Aorta (tissue), 5 donors: ENCODE data around the gene GARNL3. TPM values are rescaled to one million over a fixed set of nuclear protein-coding genes. Genes with fewer than 3 reads are reported as not detected.
A peak's percentile ranks its signal among the peaks of the same experiment; 100 is the strongest.

Source experiments
- ATAC-seq: fragments of 200-7000 bp; cut with Tn5 transposase; one replicate; pipeline ENCODE4 v1.9.1; 2022; ENCODE audit warnings: moderate library complexity; ENCODE audit not compliant: low FRiP score
- DNase-seq, 2 donors: peaks; one replicate each; pipeline ENCODE4 v3.0.0-alpha.2; 2020
- H3K27ac ChIP-seq, 2 donors: one replicate each; pipeline ENCODE4 v1.5.1; 2013; ENCODE audit warnings: low read length in 2 of 2, mild to moderate bottlenecking in 2 of 2, moderate library complexity in 2 of 2, control low read depth in 1 of 2, inconsistent platforms in 1 of 2, low read depth in 1 of 2
- H3K27me3 ChIP-seq, 2 donors: one replicate each; pipeline ENCODE4 v1.6.1; 2013; ENCODE audit warnings: control low read depth in 1 of 2, low read length in 1 of 2, mild to moderate bottlenecking in 1 of 2, moderate library complexity in 1 of 2; ENCODE audit not compliant: insufficient read depth in 2 of 2, control insufficient read depth in 1 of 2
- H3K36me3 ChIP-seq, 2 donors: one replicate each; pipeline ENCODE4 v1.6.1; 2013; ENCODE audit warnings: control low read depth in 1 of 2, low read length in 1 of 2, mild to moderate bottlenecking in 1 of 2; ENCODE audit not compliant: insufficient read depth in 2 of 2, control insufficient read depth in 1 of 2
- H3K4me1 ChIP-seq, 2 donors: one replicate each; pipeline ENCODE4 v1.6.1; 2013; ENCODE audit warnings: low read length in 2 of 2, control low read depth in 1 of 2, mild to moderate bottlenecking in 1 of 2, moderate library complexity in 1 of 2; ENCODE audit not compliant: insufficient read depth in 2 of 2, control insufficient read depth in 1 of 2
- H3K4me3 ChIP-seq, 2 donors: one replicate each; pipeline ENCODE4 v1.5.1; 2013; ENCODE audit warnings: low read length in 2 of 2, control low read depth in 1 of 2, mild to moderate bottlenecking in 1 of 2
- H3K9me3 ChIP-seq: one replicate; pipeline ENCODE4 v1.6.1; 2013; ENCODE audit warnings: mild to moderate bottlenecking, low read length; ENCODE audit not compliant: control insufficient read depth
- WGBS, 2 donors: extraction: QIAGEN DNeasy Blood & Tissue Kit; methylation state at CpG; one replicate each; pipeline ENCODE4 v1.1.7; 2013; 5-methylcytosine and 5-hydroxymethylcytosine counted together
- intact Hi-C, 2 donors: fragments of 100-400 bp; cut with DNase I; formaldehyde crosslinking; loops; one replicate each; pipeline versions ENCODE4 v1.14.2 to v1.15.0; 2022
- polyA plus RNA-seq, 2 donors: library from polyadenylated mRNA; stranded (reverse); fragments of 200-250 nt; gene quantifications; one replicate each; pipeline ENCODE4 v1.2.3, GENCODE V29; 2013
- total RNA-seq, 2 donors: library from RNA; stranded (reverse); fragmentation: NEBNext Ultra II Directional; extraction: Animal tissue kit (Norgen Biotek cat#: 25700); gene quantifications; one replicate each; pipeline ENCODE4 v1.2.1, GENCODE V29; 2021
- donor health status: healthy with polysubstance abuse.
- donor health status: Bipolar disorder and iron deficiency.
- donor health status: DM: no; HTN: no; CAD: no.
- donor health status: DM: no; HTN: no; CAD: no.
- donor health status: DM: yes; HTN: yes; CAD: no.

Gene GARNL3
- total and polyA plus RNA-seq, 4 donors: 6.3 to 70.9 (median 42.8) TPM

- WGBS, 2 donors: 1% methylated on average over 46 to 55 of the region's 55 CpGs
- peak; percentile 67 to 86 for DNase-seq
- Histone ChIP-seq H3K4me1 (no peaks in the 10 kb centered on the region), H3K36me3 (no peaks in the 10 kb centered on the region), H3K27ac (no peak overlapping the region), H3K9me3 (no peaks in the 10 kb centered on the region), H3K4me3 (peak overlapping the region; percentile 58 to 66), H3K27me3 (no peaks in the 10 kb centered on the region)
- ATAC-seq: no peak
- intact Hi-C loops: loop anchor here (2.0 to 5.0 kb wide), 3 partner anchors 85 to 185 kb away; no protein-coding TSS in a partner anchor
Observed at GRCh38 chr9:127397646-127398274, 133.2 kb downstream of the GARNL3 start.

GRCh38 chr9:127398275-127398647, 133.7 kb downstream of the GARNL3 start:
- Histone ChIP-seq H3K9me3 (no peaks in the 10 kb centered on the region), H3K27ac (no peak overlapping the region), H3K4me3 (peak overlapping the region in 1 of 2 donors; percentile 58), H3K36me3 (no peaks in the 10 kb centered on the region), H3K4me1 (no peaks in the 10 kb centered on the region), H3K27me3 (no peaks in the 10 kb centered on the region)
- WGBS, 2 donors: 53% methylated on average over 5 of the region's 5 CpGs
- DNase-seq: no peak
- intact Hi-C loops: loop anchor here (2.0 to 5.0 kb wide), 3 partner anchors 86 to 185 kb away; no protein-coding TSS in a partner anchor
- no peak for ATAC-seq

GRCh38 chr9:127398715-127399400, 134.3 kb downstream of the GARNL3 start:
- ATAC-seq: no peak
- Histone ChIP-seq H3K4me3 (no peak overlapping the region), H3K36me3 (no peaks in the 10 kb centered on the region), H3K27me3 (no peaks in the 10 kb centered on the region), H3K9me3 (no peaks in the 10 kb centered on the region), H3K4me1 (no peaks in the 10 kb centered on the region), H3K27ac (no peak overlapping the region)
- DNase-seq: no peak
- whole genome bisulfite sequencing, 2 donors: 86 to 87% methylated on average over 13 of the region's 13 CpGs
- intact Hi-C loops: loop anchor here (2.0 to 5.0 kb wide), 3 partner anchors 87 to 186 kb away; no protein-coding TSS in a partner anchor

- DNase-seq: no peak
- no peak for ATAC-seq
- intact Hi-C loops: loop anchor here (2.0 to 5.0 kb wide), 3 partner anchors 88 to 187 kb away; no protein-coding TSS in a partner anchor
- no peak overlapping the region for H3K27ac ChIP-seq
- peaks cover 0 to 2% of the 10 kb centered on the region in 2 donors for H3K36me3 ChIP-seq
- H3K9me3 ChIP-seq: no peaks in the 10 kb centered on the region
- H3K27me3 ChIP-seq: no peaks in the 10 kb centered on the region
- no peaks in the 10 kb centered on the region for H3K4me1 ChIP-seq
- no peak overlapping the region for H3K4me3 ChIP-seq
- 95 to 96% methylated on average over 14 of the region's 14 CpGs for WGBS, 2 donors
Observed at GRCh38 chr9:127399736-127400269, 135.2 kb downstream of the GARNL3 start.

GRCh38 chr9:127402401-127403090, 138.0 kb downstream of the GARNL3 start:
- Histone ChIP-seq H3K4me1 (no peaks in the 10 kb centered on the region), H3K27me3 (no peaks in the 10 kb centered on the region), H3K9me3 (no peaks in the 10 kb centered on the region), H3K27ac (no peak overlapping the region), H3K36me3 (peaks cover 0 to 2% of the 10 kb centered on the region in 2 donors), H3K4me3 (no peak overlapping the region)
- no peak for DNase-seq
- 83 to 90% methylated on average over 18 of the region's 18 CpGs for WGBS, 2 donors
- peak; percentile 4 for ATAC-seq
- intact Hi-C loops: no loop called here

- DNase-seq: no peak
- ATAC-seq: no peak
- Histone ChIP-seq H3K27me3 (no peaks in the 10 kb centered on the region), H3K36me3 (peaks cover 0 to 2% of the 10 kb centered on the region in 2 donors), H3K4me3 (no peak overlapping the region), H3K27ac (no peak overlapping the region), H3K4me1 (no peaks in the 10 kb centered on the region), H3K9me3 (no peaks in the 10 kb centered on the region)
- 90 to 91% methylated on average over 21 to 22 of the region's 22 CpGs for WGBS, 2 donors
- intact Hi-C loops: no loop called here
Observed at GRCh38 chr9:127403507-127404192, 139.1 kb downstream of the GARNL3 start.

- 94% methylated on average over 23 of the region's 23 CpGs for whole genome bisulfite sequencing, 2 donors
- ATAC-seq (no peak), DNase-seq (no peak)
- Histone ChIP-seq H3K27ac (no peak overlapping the region), H3K27me3 (no peaks in the 10 kb centered on the region), H3K36me3 (peaks cover 0 to 2% of the 10 kb centered on the region in 2 donors), H3K9me3 (no peaks in the 10 kb centered on the region), H3K4me3 (no peak overlapping the region), H3K4me1 (no peaks in the 10 kb centered on the region)
- intact Hi-C loops: no loop called here
Observed at GRCh38 chr9:127404631-127405030, 140.1 kb downstream of the GARNL3 start.
